Activated naive CD4-positive, alpha-beta T cell treated with Interleukin-2 at 50 U/mL for 16 hours (primary cell): ENCODE results near the gene SPSB3.
"Not testable (repeated sequence)": the region's sequence is repeated elsewhere in the genome, so short reads cannot be mapped to it uniquely, and the experiment has no call there.

Experiments used
- DNase-seq: peaks from one replicate; pipeline ENCODE4 v3.0.0-alpha.2; 2020

SPSB3 gene

GRCh38 chr16:1734816-1735215 lies 47.6 kb downstream of the SPSB3 start:
- DNase-seq, result no peak

- DNase-seq, result no peak
Measured at GRCh38 chr16:1734123-1734522, 48.2 kb downstream of the SPSB3 start.

- not testable (repeated sequence) for DNase-seq
Measured at GRCh38 chr16:1732551-1732987, 49.8 kb downstream of the SPSB3 start.

- no peak for DNase-seq
Measured at GRCh38 chr16:1732071-1732470, 50.3 kb downstream of the SPSB3 start.

GRCh38 chr16:1731603-1732002 lies 50.8 kb downstream of the SPSB3 start:
- no peak for DNase-seq

GRCh38 chr16:1731073-1731472 lies 51.3 kb downstream of the SPSB3 start:
- DNase-seq, result no peak

- DNase-seq, result no peak
Measured at GRCh38 chr16:1729445-1729844, 52.9 kb downstream of the SPSB3 start.

GRCh38 chr16:1729026-1729425 lies 53.3 kb downstream of the SPSB3 start:
- DNase-seq, result no peak

GRCh38 chr16:1727651-1728624 lies 54.4 kb downstream of the SPSB3 start:
- DNase-seq, result no peak
